HEK293T (cell line): ENCODE results near the gene PRDX2.
A peak's percentile ranks its signal among the peaks of the same experiment; 100 is the strongest.

Experiments
- CTCF ChIA-PET: fragments of 350-600 bp; formaldehyde crosslinking; extraction: SDS; loops from one replicate; lab custom pipeline; 2021; ENCODE audit warnings: antibody characterized with exemption, inconsistent platforms; lab: Yijun Ruan, JAX
- POLR2A ChIA-PET: fragments of 350-600 bp; formaldehyde crosslinking; extraction: SDS; loops from one replicate; lab custom pipeline; 2020; ENCODE audit warnings: antibody characterized with exemption, inconsistent platforms; lab: Yijun Ruan, JAX
- DNase-seq: peaks from one replicate; pipeline ENCODE4 v3.0.0; 2012; ENCODE audit warnings: mixed read lengths; ENCODE audit errors: extremely low spot score
- ARNT ChIP-seq: fragments of 450-650 bp; IDR thresholded peaks from 2 replicates; pipeline ENCODE4 v1.6.1; 2017; ENCODE audit warnings: mild to moderate bottlenecking
- BHLHE40 ChIP-seq: fragments of 450-650 bp; IDR thresholded peaks from 2 replicates; pipeline ENCODE4 v1.6.1; 2016; ENCODE audit warnings: mild to moderate bottlenecking, moderate library complexity, borderline replicate concordance
- CTBP1 ChIP-seq: fragments of 450-650 bp; IDR thresholded peaks from 2 replicates; pipeline ENCODE4 v1.6.1; 2016; ENCODE audit warnings: borderline replicate concordance
- ELF4 ChIP-seq: fragments of 450-650 bp; IDR thresholded peaks from 2 replicates; pipeline ENCODE4 v1.6.1; 2017; ENCODE audit warnings: antibody characterized with exemption
- FOXA1 ChIP-seq: fragments of 450-650 bp; IDR thresholded peaks from 2 replicates; pipeline ENCODE4 v1.6.1; 2016; ENCODE audit warnings: mild to moderate bottlenecking
- FOXM1 ChIP-seq: fragments of 450-650 bp; IDR thresholded peaks from 2 replicates; pipeline ENCODE4 v1.6.1; 2017; ENCODE audit warnings: mild to moderate bottlenecking, borderline replicate concordance
- HDGF ChIP-seq: fragments of 450-650 bp; IDR thresholded peaks from 2 replicates; pipeline ENCODE4 v1.6.1; 2017; ENCODE audit warnings: antibody characterized with exemption, borderline replicate concordance
- L3MBTL2 ChIP-seq: fragments of 450-650 bp; conservative IDR thresholded peaks from 2 replicates; pipeline ENCODE4 v1.6.1; 2016; ENCODE audit warnings: mild to moderate bottlenecking
- LEF1 ChIP-seq: fragments of 450-650 bp; IDR thresholded peaks from 2 replicates; pipeline ENCODE4 v1.6.1; 2017; ENCODE audit warnings: mild to moderate bottlenecking, borderline replicate concordance
- NFRKB ChIP-seq: fragments of 450-650 bp; IDR thresholded peaks from 2 replicates; pipeline ENCODE4 v1.6.1; 2016; ENCODE audit warnings: mild to moderate bottlenecking, moderate library complexity
- SP1 ChIP-seq: fragments of 450-650 bp; IDR thresholded peaks from 2 replicates; pipeline ENCODE4 v1.6.1; 2017
- SUZ12 ChIP-seq: fragments of 450-650 bp; IDR thresholded peaks from 2 replicates; pipeline ENCODE4 v1.6.1; 2016; ENCODE audit warnings: mild to moderate bottlenecking
- TARDBP ChIP-seq: fragments of 450-650 bp; IDR thresholded peaks from 2 replicates; pipeline ENCODE4 v1.6.1; 2016
- ZNF384 ChIP-seq: fragments of 450-650 bp; IDR thresholded peaks from 2 replicates; pipeline ENCODE4 v1.6.1; 2016
- TF ChIP-seq, protein P1 (sequence below): fragments of 450-650 bp; IDR thresholded peaks from 2 replicates; pipeline ENCODE4 v1.6.1; 2016

PRDX2 gene

DNA sequence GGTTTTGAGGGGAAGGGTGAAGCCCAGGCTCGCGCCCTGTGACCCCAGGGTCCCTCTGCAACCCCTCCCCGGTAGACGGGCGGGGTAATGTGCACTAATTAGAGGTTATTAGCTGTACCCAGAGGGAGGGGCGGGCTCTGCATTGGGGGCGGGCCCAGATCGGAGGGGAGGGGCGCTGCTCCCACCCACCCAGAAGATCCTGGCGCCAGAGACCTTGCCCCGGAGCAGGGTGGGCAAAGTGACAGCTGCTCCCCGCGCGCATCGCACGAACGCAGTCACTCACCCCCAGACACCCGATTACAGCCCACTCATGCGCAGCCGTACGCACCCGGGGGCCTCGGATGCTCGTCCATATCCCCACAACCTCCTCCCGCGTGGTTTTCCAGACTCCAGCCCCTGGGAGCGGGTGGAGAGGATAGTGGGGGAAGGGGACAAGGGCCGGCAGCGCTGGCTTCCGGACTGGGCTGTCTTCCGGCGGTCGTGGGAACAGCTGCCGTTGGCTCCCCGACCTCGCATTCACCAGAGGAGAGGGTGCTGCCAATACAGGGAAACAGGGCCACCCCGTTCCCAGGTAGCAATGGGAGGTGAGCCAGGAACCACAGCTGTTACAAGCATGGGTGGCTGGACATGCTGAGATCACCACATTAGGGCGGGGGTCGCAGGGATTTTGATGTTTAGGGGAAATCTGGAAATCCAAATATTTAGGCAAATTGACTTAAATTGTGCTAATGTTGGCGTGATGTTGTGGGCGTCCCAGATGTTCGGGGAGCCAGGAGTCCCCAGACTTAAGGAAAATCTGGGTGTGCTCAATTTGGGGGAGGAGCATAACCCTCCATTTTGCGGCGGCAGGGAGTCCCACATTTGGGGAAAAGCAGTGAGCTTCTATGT, 23.3 kb downstream of the PRDX2 start:
- DNase-seq, result no peak
- ChIA-PET POLR2A (interaction anchor here (0.6 to 3.7 kb wide), 10 partner anchors 11 to 113 kb away, joined by 3 to 55 read pairs (median 4); partner anchors contain the start of genes GCDH, JUNB and RNASEH2A), CTCF (interaction anchor here (0.6 to 3.3 kb wide), 13 partner anchors 9 to 1269 kb away, joined by 3 to 19 read pairs (median 5); partner anchors contain the start of genes JUNB, PRDX2 and THSD8)
- TF ChIP-seq FOXA1 (no peak), CTBP1 (no peak), ZNF384 (no peak), FOXM1 (no peak), SP1 (no peak)

DNA sequence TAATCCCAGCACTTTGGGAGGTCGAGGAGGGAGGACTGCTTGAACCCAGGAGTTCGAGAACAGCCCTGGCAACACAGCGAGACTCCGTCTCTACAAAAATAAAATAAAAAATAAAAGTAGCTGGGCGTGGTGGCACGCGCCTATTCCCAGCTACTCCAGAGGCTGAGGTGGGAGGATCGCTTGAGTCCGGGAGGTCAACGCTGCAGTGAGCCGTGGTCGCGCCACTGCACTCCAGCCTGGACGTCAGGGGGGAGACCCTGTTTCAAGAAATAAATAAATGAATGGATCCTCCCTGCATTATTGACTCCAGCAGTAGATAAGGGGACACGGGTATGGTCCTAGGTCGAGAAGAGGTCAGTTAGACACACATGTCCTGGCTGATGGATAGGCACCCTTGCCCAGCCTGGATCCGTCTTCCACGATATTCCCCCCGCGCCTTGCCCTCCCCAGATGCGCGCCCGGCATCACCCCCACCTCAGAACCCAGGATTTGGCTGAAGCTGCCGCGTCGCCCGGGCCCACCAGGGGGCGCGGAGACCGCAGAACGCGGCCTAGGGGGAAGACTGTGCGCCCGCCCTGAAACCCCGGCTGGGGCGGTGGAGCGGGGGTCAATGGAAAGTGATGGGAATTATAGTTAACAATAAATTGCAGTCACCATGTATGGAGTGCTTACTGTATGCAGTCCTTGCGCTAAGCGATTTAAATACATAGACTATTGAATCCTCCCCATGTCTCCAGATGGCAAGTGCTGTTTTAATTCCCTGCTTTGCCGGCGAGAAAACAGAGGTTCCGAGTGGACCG, 24.2 kb downstream of the PRDX2 start:
- TF ChIP-seq LEF1 (no peak), FOXA1 (no peak), BHLHE40 (no peak), FOXM1 (no peak; the same call in 1 of the 2 replicates), SUZ12 (no peak), TARDBP (no peak), HDGF (no peak), CTBP1 (no peak), ARNT (no peak), NFRKB (no peak)
- TF ChIP-seq, protein P1, sequence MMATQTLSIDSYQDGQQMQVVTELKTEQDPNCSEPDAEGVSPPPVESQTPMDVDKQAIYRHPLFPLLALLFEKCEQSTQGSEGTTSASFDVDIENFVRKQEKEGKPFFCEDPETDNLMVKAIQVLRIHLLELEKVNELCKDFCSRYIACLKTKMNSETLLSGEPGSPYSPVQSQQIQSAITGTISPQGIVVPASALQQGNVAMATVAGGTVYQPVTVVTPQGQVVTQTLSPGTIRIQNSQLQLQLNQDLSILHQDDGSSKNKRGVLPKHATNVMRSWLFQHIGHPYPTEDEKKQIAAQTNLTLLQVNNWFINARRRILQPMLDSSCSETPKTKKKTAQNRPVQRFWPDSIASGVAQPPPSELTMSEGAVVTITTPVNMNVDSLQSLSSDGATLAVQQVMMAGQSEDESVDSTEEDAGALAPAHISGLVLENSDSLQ, result no peak
- ChIA-PET CTCF (interaction anchor here (0.6 to 3.3 kb wide), 14 partner anchors 11 to 1347 kb away, joined by 3 to 19 read pairs (median 5); partner anchors contain the start of genes JUNB, PRDX2 and THSD8), POLR2A (interaction anchor here (0.6 to 3.7 kb wide), 11 partner anchors 10 to 114 kb away, joined by 3 to 55 read pairs (median 5); partner anchors contain the start of genes GCDH and JUNB)
- peak; percentile 76 for DNase-seq

DNA sequence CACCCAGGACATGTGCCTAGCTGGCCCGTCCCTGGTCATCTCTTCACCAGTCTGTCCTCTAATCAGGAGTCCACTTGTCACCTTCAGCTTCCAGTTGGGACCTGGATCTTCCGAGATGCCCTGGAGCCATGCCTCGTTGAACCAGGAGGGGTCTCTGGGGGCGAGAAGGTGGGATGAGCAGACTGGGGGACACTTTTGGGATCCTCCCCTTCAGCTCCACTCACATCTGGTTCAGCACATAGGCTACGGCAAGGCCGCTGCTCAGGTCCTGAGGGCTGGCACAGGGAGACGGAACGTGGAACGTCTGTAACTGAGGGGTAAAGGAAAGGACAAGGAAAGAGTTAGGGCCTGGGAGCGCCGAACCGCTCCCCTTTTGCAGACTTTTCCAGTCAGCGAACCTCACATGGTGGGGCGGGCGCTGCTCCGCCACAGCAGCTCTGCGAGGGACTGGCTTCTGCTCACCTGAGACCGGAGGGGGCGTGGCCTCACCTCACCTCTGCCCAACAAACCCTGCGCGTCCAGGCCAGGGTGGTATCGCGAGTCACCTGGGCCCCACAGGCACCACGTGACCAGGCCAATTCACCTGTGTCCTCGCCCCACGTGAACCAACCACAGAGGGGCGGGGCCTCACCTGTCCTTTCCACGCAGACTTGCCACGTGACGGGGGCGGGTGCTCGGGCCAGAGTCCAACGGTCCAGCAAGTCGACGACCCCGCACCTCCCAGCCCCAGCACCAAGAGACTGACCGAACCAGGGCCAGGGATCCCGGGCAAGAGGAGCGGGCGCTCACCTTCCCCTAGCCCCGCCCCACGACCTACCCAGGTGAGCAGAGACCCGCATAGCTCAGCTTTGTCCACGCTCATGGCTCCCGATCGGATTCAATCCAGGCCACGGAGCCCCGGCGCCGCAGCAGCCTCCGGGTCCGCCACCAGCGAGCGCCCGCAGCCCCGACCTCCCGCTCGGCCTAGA, 26.7 kb downstream of the PRDX2 start, which contains the start of gene HOOK2:
Gene HOOK2, minus strand, starts transcription at position 965 of the 968 bp plus-strand sequence. Its CDS starts 103 bp downstream, at position 862.
- ChIA-PET POLR2A (no interaction called here), CTCF (no interaction called here)
- no peak for DNase-seq
- TF ChIP-seq L3MBTL2, result peak; percentile 12; the same call in 1 of the 2 replicates
- TF ChIP-seq LEF1, result no peak

DNA sequence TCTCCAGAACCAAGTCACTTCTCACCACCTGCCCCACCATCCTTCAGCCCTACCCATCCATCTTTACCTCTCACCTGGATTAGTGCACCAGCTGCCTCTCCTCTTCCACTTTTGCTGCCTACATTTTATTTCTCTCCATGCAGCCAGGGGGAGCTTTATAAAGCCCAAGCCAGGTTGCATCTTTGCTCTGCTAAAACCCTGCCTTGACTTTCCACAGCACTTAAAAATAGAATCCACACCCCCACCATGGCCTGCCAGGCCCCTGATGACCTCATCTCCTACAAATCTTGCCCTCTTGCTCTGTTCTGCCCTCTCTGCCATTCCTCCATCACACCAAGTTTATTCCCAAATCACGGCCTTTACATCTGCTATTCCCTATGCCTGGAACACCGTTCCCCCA, 28.0 kb downstream of the PRDX2 start:
- TF ChIP-seq ZNF384, result no peak
- no peak for TF ChIP-seq ELF4
- TF ChIP-seq TARDBP, result no peak
- no peak for TF ChIP-seq ARNT
- TF ChIP-seq CTBP1, result no peak
- no peak for TF ChIP-seq FOXM1
- no peak for TF ChIP-seq L3MBTL2
- POLR2A ChIA-PET, result interaction anchor here (0.9 to 1.2 kb wide), 3 partner anchors 33 to 118 kb away, joined by 3 to 6 read pairs (median 4); partner anchors contain the start of genes GCDH and RNASEH2A
- CTCF ChIA-PET, result interaction anchor here (0.8 to 1.6 kb wide), 4 partner anchors 13 to 23 kb away, joined by 4 to 7 read pairs (median 6); no protein-coding TSS in a partner anchor
- no peak for DNase-seq

DNA sequence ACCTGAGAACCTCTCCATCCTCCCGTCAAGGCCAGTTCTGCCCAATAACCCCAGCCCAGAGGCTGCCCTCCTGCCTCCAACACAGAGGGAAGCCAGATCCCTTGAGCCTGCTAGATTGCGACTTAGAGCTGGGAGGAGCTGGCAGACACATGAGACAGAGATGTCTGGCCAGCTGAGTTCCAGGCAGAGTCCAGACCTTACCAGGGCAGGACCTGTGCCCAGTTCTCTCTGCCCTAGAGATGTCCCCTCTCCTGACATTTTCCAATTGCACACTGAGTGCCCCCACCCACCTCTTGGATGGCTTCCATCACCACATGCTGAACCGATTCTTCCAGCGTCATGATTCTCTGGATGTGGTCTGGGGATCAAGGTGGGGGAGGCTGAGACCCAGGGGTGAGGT, 29.3 kb downstream of the PRDX2 start:
- POLR2A ChIA-PET, result interaction anchor here (1.1 kb wide), 1 partner anchor 37 kb away, joined by 4 read pairs; no protein-coding TSS in a partner anchor
- CTCF ChIA-PET, result interaction anchor here (0.6 to 1.6 kb wide), 3 partner anchors 15 to 1317 kb away, joined by 3 to 5 read pairs (median 4); no protein-coding TSS in a partner anchor
- DNase-seq, result no peak
- TF ChIP-seq FOXM1 (no peak), FOXA1 (no peak), SP1 (no peak), NFRKB (no peak), L3MBTL2 (no peak)

DNA sequence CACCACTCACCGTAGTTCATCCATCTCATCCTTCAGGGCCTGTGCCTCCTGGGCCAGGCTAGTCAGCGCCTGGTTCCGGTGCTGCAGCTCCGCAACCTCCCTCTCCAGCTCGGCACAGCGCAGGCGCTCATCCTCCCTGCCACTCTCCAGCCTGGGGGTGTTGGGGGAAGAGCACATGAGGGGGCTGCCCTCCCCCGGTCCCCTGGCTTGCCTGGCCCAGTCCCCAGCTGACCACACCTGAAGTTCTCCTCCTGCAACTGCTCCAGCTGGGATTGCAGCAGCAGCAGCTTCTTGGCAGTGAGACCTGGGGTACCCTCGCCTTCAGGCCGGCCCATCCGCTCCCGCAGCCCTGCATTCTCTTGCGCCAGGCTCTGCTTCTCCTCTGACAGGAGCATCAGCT, 30.7 kb downstream of the PRDX2 start:
- DNase-seq, result no peak
- POLR2A ChIA-PET, result interaction anchor here (0.9 kb wide), 1 partner anchor 22 kb away, joined by 4 read pairs; no protein-coding TSS in a partner anchor
- CTCF ChIA-PET, result no interaction called here
- TF ChIP-seq L3MBTL2 (no peak), NFRKB (no peak), ELF4 (no peak), HDGF (no peak), SP1 (no peak), TARDBP (no peak), FOXM1 (no peak), ARNT (no peak), FOXA1 (no peak), SUZ12 (no peak), CTBP1 (no peak), BHLHE40 (no peak)
- TF ChIP-seq, protein P1, result no peak
